ENCODE results near the gene RAB33B.
"Not testable (repeated sequence)": the region's sequence is repeated elsewhere in the genome, so short reads cannot be mapped to it uniquely, and the experiment has no call there.

RAB33B gene

GRCh38 chr4:139454111-139455045 lies at the start of gene RAB33B:
RAB33B (plus strand) TSS chr4:139454121; CDS start chr4:139454196, 75 bp downstream.
- DNase-seq (ENCODE audit: low read depth): no peak

- no peak for DNase-seq (ENCODE audit: low read depth)
Observed at GRCh38 chr4:139410312-139410711, 43.6 kb upstream of the RAB33B start.

GRCh38 chr4:139414671-139415210 lies 39.2 kb upstream of the RAB33B start:
- DNase-seq (ENCODE audit: low read depth): not testable (repeated sequence)

- no peak for DNase-seq (ENCODE audit: low read depth)
Observed at GRCh38 chr4:139416073-139416673, 37.7 kb upstream of the RAB33B start.

- DNase-seq (ENCODE audit: low read depth): no peak
Observed at GRCh38 chr4:139419388-139419914, 34.5 kb upstream of the RAB33B start.

- no peak for DNase-seq (ENCODE audit: low read depth)
Observed at GRCh38 chr4:139420652-139421051, 33.3 kb upstream of the RAB33B start.

GRCh38 chr4:139436122-139436521 lies 17.8 kb upstream of the RAB33B start:
- no peak for DNase-seq (ENCODE audit: low read depth)

GRCh38 chr4:139438141-139438540 lies 15.8 kb upstream of the RAB33B start:
- DNase-seq (ENCODE audit: low read depth): no peak

GRCh38 chr4:139441029-139441428 lies 12.9 kb upstream of the RAB33B start:
- DNase-seq (ENCODE audit: low read depth): no peak

GRCh38 chr4:139443661-139444060 lies 10.3 kb upstream of the RAB33B start:
- no peak for DNase-seq (ENCODE audit: low read depth)

- DNase-seq (ENCODE audit: low read depth): not testable (repeated sequence)
Observed at GRCh38 chr4:139444881-139445280, 9.0 kb upstream of the RAB33B start.

- DNase-seq (ENCODE audit: low read depth): not testable (repeated sequence)
Observed at GRCh38 chr4:139447078-139447477, 6.8 kb upstream of the RAB33B start.

- no peak for DNase-seq (ENCODE audit: low read depth)
Observed at GRCh38 chr4:139450586-139450985, 3.3 kb upstream of the RAB33B start.

- DNase-seq (ENCODE audit: low read depth): no peak
Observed at GRCh38 chr4:139451997-139452396, 1.9 kb upstream of the RAB33B start.

- DNase-seq (ENCODE audit: low read depth): peak; percentile 50
Observed at GRCh38 chr4:139453041-139453370, 915 bp upstream of the RAB33B start.

- DNase-seq (ENCODE audit: low read depth): peak; percentile 94
Observed at GRCh38 chr4:139453371-139454110, 380 bp upstream of the RAB33B start.

GRCh38 chr4:139455126-139455538 lies 1.2 kb downstream of the RAB33B start:
- DNase-seq (ENCODE audit: low read depth): no peak

GRCh38 chr4:139457318-139457717 lies 3.4 kb downstream of the RAB33B start:
- DNase-seq (ENCODE audit: low read depth): no peak

GRCh38 chr4:139458543-139458942 lies 4.6 kb downstream of the RAB33B start:
- DNase-seq (ENCODE audit: low read depth): no peak

GRCh38 chr4:139458999-139459398 lies 5.1 kb downstream of the RAB33B start:
- no peak for DNase-seq (ENCODE audit: low read depth)

GRCh38 chr4:139460565-139460964 lies 6.6 kb downstream of the RAB33B start:
- DNase-seq (ENCODE audit: low read depth): no peak

GRCh38 chr4:139461022-139461628 lies 7.2 kb downstream of the RAB33B start:
- DNase-seq (ENCODE audit: low read depth): no peak

Data from activated T-cell treated with anti-CD3 and anti-CD28 coated beads for 1 hour (primary cell).